IPS-NIHi7 (cell line): Measurements from ENCODE around the gene RALGPS2.

Experiments
- DNase-seq: peaks from one replicate; pipeline ENCODE4 v3.0.0; 2012; ENCODE audit warnings: mixed read lengths; ENCODE audit errors: extremely low spot score

The RALGPS2 gene

GRCh38 chr1:178918955-178919354 lies 193.9 kb downstream of the RALGPS2 start:
- no peak for DNase-seq

GRCh38 chr1:178919581-178919980 lies 194.5 kb downstream of the RALGPS2 start:
- no peak for DNase-seq

DNA sequence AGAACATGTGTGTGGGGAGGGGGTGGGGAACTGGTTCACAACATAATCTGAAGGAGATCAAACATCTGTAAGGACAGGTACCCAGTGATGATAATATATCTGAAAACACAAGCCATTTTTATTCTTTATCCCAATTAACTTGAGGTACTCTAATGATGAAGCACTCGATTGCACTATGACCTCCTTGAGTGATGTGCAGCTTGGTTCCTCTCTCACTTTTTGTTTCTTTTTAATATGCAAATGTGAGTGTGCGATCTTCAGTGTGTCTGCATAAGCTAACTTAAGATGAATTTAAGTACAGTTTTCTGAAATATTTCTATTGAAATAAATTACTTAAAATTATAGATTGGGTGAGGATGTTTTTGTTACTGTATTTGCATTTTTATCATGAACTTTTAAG lies 196.5 kb downstream of the RALGPS2 start:
- DNase-seq = no peak

- DNase-seq = no peak
Measured at GRCh38 chr1:178923512-178923911, 198.5 kb downstream of the RALGPS2 start.

DNA sequence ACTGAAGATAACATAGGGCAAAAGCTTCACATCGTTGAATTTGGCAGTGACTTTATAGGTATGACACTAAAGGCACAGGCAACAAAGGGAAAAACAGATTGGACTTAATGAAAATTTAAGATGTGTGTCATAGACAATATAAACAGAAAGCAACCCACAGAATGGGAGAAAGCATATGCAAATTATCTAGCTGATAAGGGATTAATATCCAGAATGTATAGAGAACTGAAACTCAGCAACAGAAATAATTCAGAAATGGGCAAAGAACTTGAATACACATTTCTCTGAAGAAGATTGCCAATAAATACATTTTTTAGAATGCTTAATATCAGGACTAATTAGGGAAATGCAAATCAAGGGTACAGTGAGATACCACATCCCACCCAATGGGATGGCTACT lies 201.0 kb downstream of the RALGPS2 start:
- DNase-seq = no peak

DNA sequence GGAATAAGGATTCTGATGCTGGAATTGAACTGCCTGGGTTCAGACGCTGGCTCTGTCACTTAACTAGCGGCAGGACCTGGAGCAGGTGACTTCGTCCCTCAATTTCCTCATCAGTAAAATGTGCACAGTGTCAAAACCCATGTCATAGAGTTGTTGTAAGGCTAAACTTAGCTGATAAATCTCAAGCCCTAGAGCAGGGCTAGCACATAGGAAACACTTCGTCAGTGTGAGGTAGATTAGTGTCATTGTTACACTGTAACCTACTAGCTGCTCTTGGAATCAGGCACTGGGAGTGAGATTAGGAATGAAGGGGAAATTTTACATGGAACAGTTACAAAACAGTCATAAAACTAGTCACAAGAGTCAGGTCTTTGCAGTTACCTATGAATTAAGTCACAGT lies 202.0 kb downstream of the RALGPS2 start:
- no peak for DNase-seq

DNA sequence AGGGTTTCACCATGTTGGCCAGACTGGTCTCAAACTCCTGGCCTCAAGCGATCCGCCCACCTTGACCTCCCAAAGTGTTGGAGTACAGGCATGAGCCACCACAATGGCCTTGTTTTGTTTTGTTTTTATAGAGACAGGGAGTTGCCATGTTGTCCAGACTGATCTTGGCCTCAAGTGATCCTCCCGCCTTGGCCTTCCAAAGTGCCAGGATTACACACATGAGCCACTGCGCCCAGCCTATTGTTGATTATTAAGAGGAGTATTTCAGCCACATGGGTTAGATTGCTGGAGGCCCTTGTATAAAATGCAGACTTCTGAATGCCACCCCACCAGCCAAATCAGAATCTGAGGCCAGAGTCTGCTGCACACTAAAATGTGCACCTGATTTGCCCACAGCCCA lies 203.0 kb downstream of the RALGPS2 start:
- no peak for DNase-seq

GRCh38 chr1:178928976-178929375 lies 203.9 kb downstream of the RALGPS2 start:
- no peak for DNase-seq

DNA sequence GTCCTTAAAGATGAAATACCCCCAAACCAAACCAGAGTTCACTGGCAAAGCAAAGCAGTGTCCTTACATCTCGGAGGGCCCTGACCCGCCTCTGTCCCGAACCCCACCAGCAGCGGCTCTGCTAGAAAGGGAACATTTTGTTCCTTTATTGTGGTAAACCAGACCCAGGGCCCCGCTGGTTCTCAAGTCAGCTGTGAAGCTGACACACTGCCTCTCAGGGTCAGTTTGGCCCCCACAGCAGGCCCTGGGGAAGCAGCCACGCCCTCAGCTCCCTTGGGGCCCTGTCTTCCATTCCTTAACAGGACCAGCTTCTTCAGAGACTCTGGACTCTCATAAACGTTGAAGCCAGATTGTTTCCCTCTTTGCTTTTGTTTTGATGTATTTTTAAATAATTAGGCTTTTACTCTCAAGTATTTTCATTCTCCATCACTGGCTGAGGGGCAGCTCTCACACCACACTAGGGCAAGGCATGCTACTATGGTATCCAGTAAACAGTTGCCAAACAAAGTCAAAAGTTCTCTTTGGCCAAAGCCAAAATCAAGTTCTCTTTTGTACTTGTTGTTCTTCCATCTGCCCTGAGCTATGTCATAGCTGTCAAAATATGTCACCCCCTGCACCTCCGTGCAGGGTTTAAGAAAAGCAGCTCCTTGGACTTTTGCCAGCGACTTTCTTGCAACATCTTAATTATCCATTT lies 207.0 kb downstream of the RALGPS2 start:
- DNase-seq = no peak

- no peak for DNase-seq
Measured at GRCh38 chr1:178932552-178932906, 207.5 kb downstream of the RALGPS2 start.

DNA sequence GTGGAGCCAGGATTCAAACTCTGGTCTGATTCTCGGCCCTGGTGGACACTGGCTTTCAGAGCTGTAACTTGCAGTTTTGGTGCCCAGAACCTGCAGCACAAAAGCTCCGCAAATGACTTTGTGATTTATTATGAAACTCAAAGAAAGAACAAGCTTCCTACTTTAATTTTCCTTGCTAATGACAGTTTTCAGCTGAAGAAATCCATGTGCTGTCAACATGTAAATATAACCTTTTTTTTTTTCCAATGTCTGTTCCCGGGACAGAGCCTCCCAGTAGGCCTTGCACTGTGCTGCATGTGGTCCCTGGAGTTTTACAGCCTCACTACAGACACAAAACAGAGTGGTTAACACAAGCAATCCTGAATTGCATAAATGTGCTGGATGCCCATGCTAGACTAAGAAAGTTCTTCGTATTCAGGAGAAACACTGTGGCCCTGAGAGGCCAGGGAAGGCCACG lies 208.1 kb downstream of the RALGPS2 start:
- no peak for DNase-seq

DNA sequence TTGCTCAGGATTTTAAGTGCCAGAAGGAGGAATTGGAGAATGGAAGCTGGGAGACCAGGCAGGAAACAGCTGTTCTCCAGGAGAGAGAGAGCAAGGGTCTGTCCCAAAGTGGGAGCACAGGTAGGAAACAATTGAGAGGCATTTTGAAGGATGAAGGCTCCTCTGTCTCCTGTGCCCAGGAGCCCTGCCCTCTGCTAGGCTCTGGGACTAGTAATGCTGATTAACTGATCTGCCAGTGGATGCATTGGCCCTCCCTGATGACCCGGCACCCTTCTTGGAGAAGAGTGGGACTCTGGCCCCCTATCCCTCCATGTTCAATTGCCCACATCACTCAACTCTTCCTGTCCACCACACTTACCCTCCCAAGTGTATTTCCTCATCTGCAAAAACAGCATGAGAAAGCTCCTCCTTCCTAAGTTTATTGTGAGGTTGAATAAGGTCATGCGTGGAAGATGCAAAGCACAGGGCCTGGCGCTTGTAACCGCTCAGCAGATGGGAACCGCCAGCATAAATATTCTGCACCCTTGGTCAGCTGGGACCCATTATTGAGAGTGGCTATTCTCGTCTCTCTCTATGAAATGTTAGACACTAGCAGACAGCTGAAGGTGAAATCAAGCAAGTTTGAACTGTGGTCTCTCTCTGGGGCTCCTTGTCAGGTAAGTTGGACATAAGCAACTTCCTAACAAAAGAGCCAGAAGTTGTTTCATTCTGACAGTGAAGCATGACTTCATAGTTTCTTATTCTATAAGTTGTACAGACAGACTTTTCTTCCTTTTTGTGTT lies 208.9 kb downstream of the RALGPS2 start:
- no peak for DNase-seq

GRCh38 chr1:178934546-178934945 lies 209.5 kb downstream of the RALGPS2 start:
- no peak for DNase-seq

GRCh38 chr1:178935610-178936009 lies 210.6 kb downstream of the RALGPS2 start:
- no peak for DNase-seq

DNA sequence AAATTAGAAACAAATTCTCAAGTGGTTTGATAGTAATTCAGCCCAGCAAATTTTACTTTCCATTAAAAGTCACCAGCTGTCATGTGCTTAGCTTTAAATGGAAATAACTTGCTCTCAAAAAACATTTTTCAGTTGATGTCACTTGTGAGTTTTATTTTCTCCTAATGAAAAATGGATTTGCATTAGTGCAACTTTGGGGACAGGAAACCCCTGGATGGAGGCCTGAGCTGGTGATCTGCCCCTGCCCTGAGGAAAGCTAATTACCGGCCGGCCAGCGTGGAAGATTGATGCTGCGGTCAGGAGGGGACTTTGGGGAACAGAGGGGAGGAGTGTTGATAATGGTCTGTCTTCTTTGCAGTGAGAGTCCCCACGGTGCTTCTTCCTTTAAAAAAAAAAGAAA lies 212.7 kb downstream of the RALGPS2 start:
- DNase-seq = no peak

- DNase-seq = no peak
Measured at GRCh38 chr1:178938101-178938958, 213.3 kb downstream of the RALGPS2 start.

- DNase-seq = no peak
Measured at GRCh38 chr1:178938959-178939317, 213.9 kb downstream of the RALGPS2 start.

DNA sequence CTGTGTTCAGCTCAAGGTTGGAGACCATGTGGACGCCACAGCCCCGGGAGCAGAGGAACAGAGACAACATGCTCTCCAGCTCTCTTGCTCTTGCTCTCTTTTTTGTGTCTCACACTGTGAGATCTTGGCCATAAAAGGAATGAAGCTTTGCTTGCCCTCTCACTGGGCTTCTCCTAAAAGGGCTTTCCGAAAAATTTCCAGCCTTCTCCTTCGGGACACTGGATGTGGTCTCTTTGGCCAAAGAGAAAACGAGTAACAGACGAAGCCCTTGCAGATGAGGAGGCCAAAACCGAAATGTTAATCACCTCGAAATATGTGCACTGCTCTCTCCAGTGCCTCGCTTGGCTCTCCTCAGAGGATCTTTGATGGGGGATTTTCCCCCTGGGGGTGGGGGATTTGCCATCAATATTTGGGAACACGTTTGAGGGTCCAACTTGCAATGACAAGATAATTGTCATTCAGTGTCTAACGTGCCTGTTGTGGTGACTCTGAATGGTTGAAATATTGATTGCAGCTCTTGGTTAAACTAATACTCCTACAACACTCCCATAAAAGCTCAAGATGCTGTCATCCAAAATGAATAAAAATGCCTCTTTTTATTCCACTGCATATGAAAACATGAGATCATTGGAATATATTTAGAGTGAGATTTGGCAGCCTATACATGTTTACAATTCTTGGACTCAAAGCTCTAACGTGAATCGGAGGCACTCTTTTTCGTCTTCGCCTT lies 214.5 kb downstream of the RALGPS2 start:
- DNase-seq = no peak

- no peak for DNase-seq
Measured at GRCh38 chr1:178940068-178940765, 215.2 kb downstream of the RALGPS2 start.

- no peak for DNase-seq
Measured at GRCh38 chr1:178941261-178941689, 216.2 kb downstream of the RALGPS2 start.

DNA sequence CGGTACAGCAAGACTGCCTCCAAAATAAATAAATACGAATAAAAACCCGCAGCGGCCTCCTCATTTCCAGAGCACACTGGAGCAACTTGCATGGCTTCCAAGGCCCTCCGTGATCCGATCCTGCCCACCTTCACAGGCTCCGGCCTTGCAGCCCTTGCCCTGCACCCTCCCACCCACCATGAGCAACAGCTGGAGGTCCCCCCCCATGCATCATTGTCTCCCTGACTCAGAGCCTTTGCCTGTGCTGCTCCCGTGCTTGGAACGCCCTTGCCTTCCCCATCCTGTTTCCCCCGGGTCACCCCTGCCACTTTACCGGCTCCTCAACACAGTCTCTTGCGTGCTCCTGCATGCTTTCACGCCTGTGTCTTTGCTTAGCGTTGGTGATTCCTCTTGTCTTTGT lies 216.8 kb downstream of the RALGPS2 start:
- no peak for DNase-seq
